D721Med (cell line): Measurements from ENCODE around the gene TTC17.

Experiments
- DNase-seq: peaks from one replicate; pipeline ENCODE4 v3.0.0; 2011; ENCODE audit warnings: low spot score; ENCODE audit not compliant: insufficient read length
- FAIRE-seq: peaks from 2 replicates; lab custom pipeline; 2011; peaks lifted over from hg19 to GRCh38; lab: Jason Lieb, UNC
- CTCF ChIP-seq: IDR thresholded peaks from 2 replicates; pipeline ENCODE4 v1.5.1; 2012; ENCODE audit warnings: mild to moderate bottlenecking, control low read depth; ENCODE audit not compliant: insufficient read depth; ENCODE audit errors: missing control alignments

TTC17 gene

GRCh38 chr11:43403357-43404231 is 44.9 kb downstream of the TTC17 start:
- FAIRE-seq (no peak), DNase-seq (no peak)
- TF ChIP-seq CTCF, result no peak

- TF ChIP-seq CTCF, result no peak
- FAIRE-seq, result no peak
- no peak for DNase-seq
These were observed 45.7 kb downstream of the TTC17 start for GRCh38 chr11:43404406-43404805.

GRCh38 chr11:43404836-43405479 is 46.2 kb downstream of the TTC17 start:
- FAIRE-seq (no peak), DNase-seq (no peak)
- no peak for TF ChIP-seq CTCF

- no peak for FAIRE-seq
- TF ChIP-seq CTCF, result no peak
- no peak for DNase-seq
These were observed 49.6 kb downstream of the TTC17 start for GRCh38 chr11:43408277-43408676.

- DNase-seq (no peak), FAIRE-seq (no peak)
- no peak for TF ChIP-seq CTCF
These were observed 51.7 kb downstream of the TTC17 start for GRCh38 chr11:43410394-43410793.

- FAIRE-seq (no peak), DNase-seq (no peak)
- TF ChIP-seq CTCF, result no peak
These were observed 59.5 kb downstream of the TTC17 start for GRCh38 chr11:43418197-43418596.

GRCh38 chr11:43419460-43419859 is 60.7 kb downstream of the TTC17 start:
- peak; percentile 55 for TF ChIP-seq CTCF
- DNase-seq, result no peak
- no peak for FAIRE-seq
